Lung (tissue), 12 donors: ENCODE measurements around the gene SCGB1D4. TPM values are rescaled to one million over a fixed set of nuclear protein-coding genes. Genes with fewer than 3 reads are reported as not detected.

ENCODE experiments used
- ATAC-seq: fragments of 200-7000 bp; cut with Tn5 transposase; one replicate; pipeline ENCODE4 v1.9.1; 2020; ENCODE audit warnings: moderate number of reproducible peaks; ENCODE audit not compliant: insufficient read depth, low FRiP score
- DNase-seq, 3 donors: peaks; one replicate each; pipeline ENCODE4 v3.0.0-alpha.2; 2013 to 2017
- H3K27ac ChIP-seq, 2 donors: one replicate each; pipeline ENCODE4 v1.5.1; 2013; ENCODE audit warnings: mild to moderate bottlenecking in 2 of 2, moderate library complexity in 2 of 2, control low read depth in 1 of 2, inconsistent platforms in 1 of 2, low read depth in 1 of 2, low read length in 1 of 2
- H3K27me3 ChIP-seq, 3 donors: one replicate each; pipeline ENCODE4 v1.5.1; 2013; ENCODE audit warnings: low read length in 2 of 3; ENCODE audit not compliant: control insufficient read depth in 3 of 3, insufficient read depth in 3 of 3
- H3K36me3 ChIP-seq, 4 donors: one replicate each; pipeline ENCODE4 v1.5.1; 2013; ENCODE audit warnings: low read length in 4 of 4, mild to moderate bottlenecking in 1 of 4, moderate library complexity in 1 of 4; ENCODE audit not compliant: control insufficient read depth in 4 of 4, insufficient read depth in 4 of 4
- H3K4me1 ChIP-seq, 5 donors: one replicate each; pipeline ENCODE4 v1.5.1; 2013; ENCODE audit warnings: low read length in 5 of 5, mild to moderate bottlenecking in 2 of 5, moderate library complexity in 1 of 5; ENCODE audit not compliant: control insufficient read depth in 5 of 5, insufficient read depth in 5 of 5
- H3K4me3 ChIP-seq: one replicate; pipeline ENCODE4 v1.5.1; 2013; ENCODE audit warnings: mild to moderate bottlenecking, control low read depth, moderate library complexity
- H3K9ac ChIP-seq, 2 donors: one replicate each; pipeline ENCODE4 v1.5.1; 2013; ENCODE audit warnings: low read length in 2 of 2, control low read depth in 1 of 2; ENCODE audit not compliant: insufficient read depth in 1 of 2
- H3K9me3 ChIP-seq, 4 donors: one replicate each; pipeline ENCODE4 v1.5.1; 2013; ENCODE audit warnings: low read length in 3 of 4, mild to moderate bottlenecking in 1 of 4, moderate library complexity in 1 of 4; ENCODE audit not compliant: control insufficient read depth in 4 of 4, insufficient read depth in 3 of 4
- WGBS, 2 donors: extraction: QIAGEN DNeasy Blood & Tissue Kit; methylation state at CpG; one replicate each; pipeline ENCODE4 v1.1.7; 2013; 5-methylcytosine and 5-hydroxymethylcytosine counted together
- polyA plus RNA-seq, 2 donors: library from polyadenylated mRNA; stranded (reverse); fragments of 200-250 nt; gene quantifications; one replicate each; pipeline ENCODE4 v1.2.1, GENCODE V29; 2013
- total RNA-seq, 2 donors: library from RNA; depleted of rRNA in 1 of 2; stranded (reverse); fragments of >200 nt in 1 of 2; gene quantifications; one replicate each; pipeline ENCODE4 v1.2.1, GENCODE V29; 2014 to 2021
- TF ChIP-seq, protein P1 (sequence below): IDR thresholded peaks from 2 replicates; pipeline ENCODE4 v1.5.1; 2012; ENCODE audit warnings: mild to moderate bottlenecking; ENCODE audit errors: control extremely low read depth, extremely low read depth
- donor health status: control.
- donor health status: control.
- donor health status: Bipolar disorder and iron deficiency.
- donor health status: healthy.
- donor health status: DM: yes; HTN: yes; CAD: no.

Gene SCGB1D4
- total and polyA plus RNA-seq, 4 donors, result not detected

DNA sequence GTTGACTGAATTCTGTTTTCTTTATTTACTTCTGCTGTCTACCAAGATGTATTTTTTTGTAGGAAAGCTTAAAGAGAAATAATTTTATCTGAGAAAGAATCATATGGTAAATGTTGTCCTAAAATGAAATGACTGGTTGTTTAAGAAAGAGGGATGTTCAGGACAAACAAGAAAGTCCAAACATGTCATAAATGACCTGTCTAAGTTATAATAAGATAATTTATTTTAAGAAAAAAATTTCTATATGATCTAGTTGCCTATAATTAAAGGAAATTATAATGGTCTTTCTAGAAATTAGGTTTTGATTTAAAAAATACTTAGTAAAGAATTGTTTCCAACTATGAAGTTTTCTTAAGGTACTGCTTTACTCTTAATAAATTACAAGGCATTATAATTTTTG, 18.4 kb downstream of the SCGB1D4 start:
- TF ChIP-seq, protein P1, sequence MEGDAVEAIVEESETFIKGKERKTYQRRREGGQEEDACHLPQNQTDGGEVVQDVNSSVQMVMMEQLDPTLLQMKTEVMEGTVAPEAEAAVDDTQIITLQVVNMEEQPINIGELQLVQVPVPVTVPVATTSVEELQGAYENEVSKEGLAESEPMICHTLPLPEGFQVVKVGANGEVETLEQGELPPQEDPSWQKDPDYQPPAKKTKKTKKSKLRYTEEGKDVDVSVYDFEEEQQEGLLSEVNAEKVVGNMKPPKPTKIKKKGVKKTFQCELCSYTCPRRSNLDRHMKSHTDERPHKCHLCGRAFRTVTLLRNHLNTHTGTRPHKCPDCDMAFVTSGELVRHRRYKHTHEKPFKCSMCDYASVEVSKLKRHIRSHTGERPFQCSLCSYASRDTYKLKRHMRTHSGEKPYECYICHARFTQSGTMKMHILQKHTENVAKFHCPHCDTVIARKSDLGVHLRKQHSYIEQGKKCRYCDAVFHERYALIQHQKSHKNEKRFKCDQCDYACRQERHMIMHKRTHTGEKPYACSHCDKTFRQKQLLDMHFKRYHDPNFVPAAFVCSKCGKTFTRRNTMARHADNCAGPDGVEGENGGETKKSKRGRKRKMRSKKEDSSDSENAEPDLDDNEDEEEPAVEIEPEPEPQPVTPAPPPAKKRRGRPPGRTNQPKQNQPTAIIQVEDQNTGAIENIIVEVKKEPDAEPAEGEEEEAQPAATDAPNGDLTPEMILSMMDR, result no peak
- no peak for ATAC-seq
- Histone ChIP-seq H3K9me3 (no peaks in the 10 kb centered on the region), H3K36me3 (no peaks in the 10 kb centered on the region), H3K4me1 (no peaks in the 10 kb centered on the region), H3K27ac (no peak overlapping the region), H3K4me3 (no peak overlapping the region), H3K27me3 (no peaks in the 10 kb centered on the region), H3K9ac (no peak overlapping the region)
- no peak for DNase-seq

DNA sequence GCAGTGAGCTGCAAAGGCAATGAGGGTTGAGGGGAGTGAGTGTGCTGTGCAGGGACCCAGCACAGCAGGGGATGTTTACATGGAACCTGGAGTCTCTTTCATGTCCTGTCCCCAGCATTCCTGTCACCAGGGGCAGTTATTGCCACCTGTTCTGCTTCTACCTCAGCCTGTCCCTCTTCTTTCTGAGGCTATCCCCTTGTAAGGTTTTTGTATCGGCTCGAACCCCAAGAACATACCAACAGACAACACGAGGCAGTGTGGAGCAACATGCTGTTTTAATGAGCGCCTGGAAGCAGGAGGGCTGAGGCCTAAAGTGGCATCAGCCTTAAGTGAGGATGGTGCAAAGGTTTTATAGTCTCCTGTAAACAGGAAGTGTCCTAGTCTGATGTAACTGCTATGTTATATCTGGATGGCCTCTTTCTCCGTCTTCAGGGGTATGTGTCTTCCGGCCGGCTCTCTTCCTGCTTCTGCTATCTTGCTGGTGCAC, 25.0 kb downstream of the SCGB1D4 start:
- Histone ChIP-seq H3K27ac (no peak overlapping the region), H3K27me3 (peaks cover 3 to 6% (median 5%) of the 10 kb centered on the region in 3 donors), H3K4me3 (no peak overlapping the region), H3K4me1 (no peaks in the 10 kb centered on the region), H3K9ac (no peak overlapping the region), H3K36me3 (no peaks in the 10 kb centered on the region), H3K9me3 (peaks cover 0 to 2% (median 0%) of the 10 kb centered on the region in 4 donors)
- TF ChIP-seq, protein P1, result no peak
- DNase-seq, result no peak
- 73 to 77% methylated on average over 7 of the region's 7 CpGs for WGBS, 2 donors
- no peak for ATAC-seq

DNA sequence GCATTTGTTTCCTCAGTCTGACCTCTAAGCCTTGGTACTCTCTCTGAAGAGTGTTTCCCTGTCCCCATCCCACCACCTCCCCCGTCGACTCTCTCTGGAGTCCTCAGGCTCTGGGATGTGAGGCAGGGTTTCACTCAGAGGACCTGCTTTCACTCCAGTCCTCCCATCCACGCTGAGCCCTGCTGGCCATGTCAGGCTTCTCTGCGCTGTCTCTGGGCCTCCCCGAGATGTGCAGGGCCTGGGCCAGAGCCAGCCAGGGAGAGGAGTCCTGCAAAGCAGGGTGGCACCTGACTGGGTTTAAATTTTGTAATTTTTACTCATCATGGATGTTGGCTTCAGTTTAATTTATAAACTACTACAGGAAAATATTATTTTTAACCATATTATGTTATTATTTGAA, 25.6 kb downstream of the SCGB1D4 start:
- H3K4me3 ChIP-seq, result no peak overlapping the region
- H3K9me3 ChIP-seq, result peaks cover 0 to 2% (median 0%) of the 10 kb centered on the region in 4 donors
- no peak for DNase-seq
- WGBS, 2 donors, result 84 to 90% methylated on average over 5 of the region's 5 CpGs
- peaks cover 3 to 6% (median 5%) of the 10 kb centered on the region in 3 donors for H3K27me3 ChIP-seq
- no peak overlapping the region for H3K9ac ChIP-seq
- H3K4me1 ChIP-seq, result no peaks in the 10 kb centered on the region
- no peak for ATAC-seq
- no peak overlapping the region for H3K27ac ChIP-seq
- no peaks in the 10 kb centered on the region for H3K36me3 ChIP-seq
- TF ChIP-seq, protein P1, result no peak
